ENCODE measurements around the gene FUT9. TPM values are rescaled to one million over a fixed set of nuclear protein-coding genes. Genes with fewer than 3 reads are reported as not detected.

The FUT9 gene
- total and polyA plus RNA-seq, 2 of the 13 experiments (the other 11 are each of a cell fraction or from before 2014, with no cell fraction given): 0.01 TPM; not detected in 1

- Histone ChIP-seq H3K9me3 (ENCODE audit: low read length) (no peaks in the 10 kb centered on the region), H3K4me1 (ENCODE audit: insufficient read depth, low read length) (no peaks in the 10 kb centered on the region), H3K27me3 (ENCODE audit: control insufficient read depth in 1 of 2, insufficient read depth in 2 of 2, low read length in 2 of 2) (no peaks in the 10 kb centered on the region), H3K4me2 (ENCODE audit: low read depth, low read length) (no peak overlapping the region), H2AFZ (ENCODE audit: low read length) (no peak overlapping the region), H3K79me2 (ENCODE audit: insufficient read depth, low read length) (no peaks in the 10 kb centered on the region), H3K27ac (ENCODE audit: extremely low read length, insufficient read depth, low read length) (no peak overlapping the region), H3K36me3 (replicated peaks in 1 of 2; ENCODE audit: control insufficient read depth in 1 of 2, insufficient read depth in 2 of 2, low read length in 2 of 2) (no peaks in the 10 kb centered on the region), H3K9ac (ENCODE audit: insufficient read depth, low read depth, low read length) (no peak overlapping the region), H4K20me1 (ENCODE audit: insufficient read depth, low read length) (no peaks in the 10 kb centered on the region), H3K4me3 (replicated peaks in 1 of 3; ENCODE audit: insufficient read depth in 1 of 3, low read depth in 2 of 3, low read length in 3 of 3) (no peak overlapping the region)
- BruUV-seq (replicated peaks): no TSS peak
- no peak for FAIRE-seq
- intact Hi-C loops (cut with micrococcal nuclease; ENCODE audit: unreplicated experiment): no loop called here
- ChIA-PET CTCF (ENCODE audit: low intra/inter-chr PET ratio, low total read pairs) (no interaction called here), POLR2A (no interaction called here)
- ATAC-seq: no peak; the same call in 2 of the 3 replicates
- 5% methylated on average over 2 of the region's 2 CpGs for WGBS (ENCODE audit: low lambda C conversion rate)
- peak; percentile 28 for DNase-seq (ENCODE audit: low spot score)
- in situ Hi-C loops (cut with HindIII; ENCODE audit: extremely low pct_ligation_motif_present, low pct_unique_long_range_greater_than_20kb): no loop called here
- TF ChIP-seq SP5 (CRISPR knock-in tag; IDR thresholded peaks at IDR 0.05; ENCODE audit: borderline replicate concordance, low read depth): 0 out of 2 replicates have a peak, but pooled peaks have one; percentile 53
- TF ChIP-seq AFF4 (CRISPR knock-in tag; IDR thresholded peaks at IDR 0.05): no peak
- no peak for TF ChIP-seq ZNF124 (CRISPR knock-in tag; IDR thresholded peaks at IDR 0.05)
- TF ChIP-seq NR2F6 (IDR thresholded peaks at IDR 0.05): 0 out of 2 replicates have a peak, but pooled peaks have one; percentile 15
- TF ChIP-seq NR2F6 (CRISPR knock-in tag; IDR thresholded peaks at IDR 0.05): peak; percentile 63
- TF ChIP-seq GTF3A (CRISPR knock-in tag; conservative IDR thresholded peaks at IDR 0.05): no peak
- TF ChIP-seq ZNF12 (CRISPR knock-in tag; IDR thresholded peaks at IDR 0.05): no peak
- TF ChIP-seq ARID2 (CRISPR knock-in tag; IDR thresholded peaks at IDR 0.05; ENCODE audit: borderline replicate concordance): no peak
- TF ChIP-seq FUBP1 (CRISPR knock-in tag; IDR thresholded peaks at IDR 0.05; ENCODE audit: borderline replicate concordance): no peak
- TF ChIP-seq ZNF770 (CRISPR knock-in tag; IDR thresholded peaks at IDR 0.05): peak; percentile 92
- TF ChIP-seq GFI1 (CRISPR knock-in tag; IDR thresholded peaks at IDR 0.05; ENCODE audit: borderline replicate concordance): peak; percentile 38; the same call in 1 of the 2 replicates
- TF ChIP-seq ZFP1 (CRISPR knock-in tag; IDR thresholded peaks at IDR 0.05): no peak
- peak; percentile 85 for TF ChIP-seq TEAD3 (CRISPR knock-in tag; optimal IDR thresholded peaks at IDR 0.05; ENCODE audit: borderline replicate concordance)
Observed at GRCh38 chr6:96101564-96101963, 85.8 kb downstream of the FUT9 start.
